Mesodermal cell (in vitro differentiated cells): ENCODE results near the gene PMM2.

ENCODE experiments used
- H3K27ac ChIP-seq: 2 replicates; pipeline ENCODE4 v1.7.0; 2013; ENCODE audit warnings: mild to moderate bottlenecking, low read depth, low read length, moderate library complexity; ENCODE audit not compliant: severe bottlenecking
- H3K36me3 ChIP-seq: 2 replicates; pipeline ENCODE4 v1.7.1; 2013; ENCODE audit warnings: mild to moderate bottlenecking, low read length, moderate library complexity; ENCODE audit not compliant: control insufficient read depth, insufficient read depth
- H3K4me1 ChIP-seq: one replicate; pipeline ENCODE4 v1.7.1; 2013; ENCODE audit warnings: mild to moderate bottlenecking, low read length; ENCODE audit not compliant: insufficient read depth, control insufficient read depth, poor library complexity, severe bottlenecking
- H3K4me3 ChIP-seq: 2 replicates; pipeline ENCODE4 v1.7.0; 2013; ENCODE audit warnings: low read length, control low read depth, mild to moderate bottlenecking; ENCODE audit not compliant: insufficient read depth, poor library complexity, severe bottlenecking; ENCODE audit errors: extremely low read depth
- H3K9me3 ChIP-seq: 2 replicates; pipeline ENCODE4 v1.7.1; 2013; ENCODE audit warnings: mild to moderate bottlenecking, low read length, moderate library complexity; ENCODE audit not compliant: control insufficient read depth
- WGBS, 2 experiments: methylation state at CpG; one replicate each; pipeline ENCODE4 v1.1.5; 2013; ENCODE audit warnings: missing lambda C conversion rate in 2 of 2; ENCODE audit not compliant: insufficient coverage in 2 of 2; 5-methylcytosine and 5-hydroxymethylcytosine counted together

Gene PMM2

DNA sequence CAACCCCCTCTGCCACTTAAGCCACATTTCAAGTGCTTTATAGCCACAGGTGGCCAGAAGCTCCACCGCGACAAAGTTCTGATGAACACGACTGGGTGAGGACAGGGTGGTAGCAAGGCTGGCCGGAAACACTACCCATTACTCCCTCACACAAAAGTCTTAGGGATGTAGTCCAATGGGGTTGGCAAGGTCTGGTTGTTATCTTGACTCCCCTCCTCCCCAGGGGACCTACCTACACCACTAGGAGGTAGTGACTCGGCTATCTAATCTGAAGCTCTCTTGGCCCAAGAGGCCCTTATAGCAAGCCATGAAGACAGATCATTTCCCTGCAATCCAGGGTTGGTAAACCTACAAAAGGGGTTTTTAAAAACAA lies 92.9 kb downstream of the PMM2 start:
- Histone ChIP-seq H3K36me3 (peaks cover 80% of the 10 kb centered on the region), H3K9me3 (no peaks in the 10 kb centered on the region), H3K4me3 (no peak overlapping the region), H3K4me1 (peaks cover 15% of the 10 kb centered on the region), H3K27ac (no peak overlapping the region)
- 100% methylated on average over 1 of the region's 5 CpGs for WGBS, 2 experiments

DNA sequence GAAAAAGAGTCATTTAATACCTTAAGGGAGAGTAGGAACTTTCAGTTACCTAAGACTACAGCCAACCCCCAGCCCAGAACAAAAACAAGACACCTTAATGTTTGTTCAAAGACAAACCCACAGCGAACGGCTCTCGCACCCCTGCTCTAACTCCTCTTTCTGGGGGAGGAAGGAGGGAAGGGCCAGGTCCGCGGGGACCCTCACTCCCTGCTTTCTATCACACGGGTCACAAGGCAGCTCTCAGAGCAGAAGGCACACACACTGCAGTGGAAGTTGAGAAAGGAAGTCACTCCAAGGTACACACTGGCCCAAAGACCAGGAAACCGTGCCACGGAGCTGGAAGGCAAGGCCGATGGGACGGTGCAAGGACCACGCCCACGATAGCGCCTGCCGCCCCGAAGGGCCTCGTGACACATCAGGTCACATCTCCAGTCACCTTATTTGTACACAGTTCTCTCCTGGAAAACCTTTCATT lies 94.5 kb downstream of the PMM2 start:
- Histone ChIP-seq H3K36me3 (peaks cover 95% of the 10 kb centered on the region), H3K9me3 (no peaks in the 10 kb centered on the region), H3K4me1 (peaks cover 4% of the 10 kb centered on the region), H3K27ac (no peak overlapping the region), H3K4me3 (no peak overlapping the region)
- 93 to 94% methylated on average over 6 to 8 of the region's 16 CpGs for WGBS, 2 experiments

- Histone ChIP-seq H3K4me1 (no peaks in the 10 kb centered on the region), H3K27ac (no peak overlapping the region), H3K9me3 (no peaks in the 10 kb centered on the region), H3K4me3 (no peak overlapping the region), H3K36me3 (peaks cover 95% of the 10 kb centered on the region)
- 94 to 96% methylated on average over 7 to 9 of the region's 9 CpGs for WGBS, 2 experiments
Observed at GRCh38 chr16:8893426-8893825, 95.8 kb downstream of the PMM2 start.

- peaks cover 99% of the 10 kb centered on the region for H3K36me3 ChIP-seq
- H3K4me1 ChIP-seq: no peaks in the 10 kb centered on the region
- H3K9me3 ChIP-seq: no peaks in the 10 kb centered on the region
- H3K27ac ChIP-seq: no peak overlapping the region
- H3K4me3 ChIP-seq: no peak overlapping the region
- 90 to 95% methylated on average over 10 to 14 of the region's 14 CpGs for WGBS, 2 experiments
Observed at GRCh38 chr16:8893976-8894690, 96.5 kb downstream of the PMM2 start.

DNA sequence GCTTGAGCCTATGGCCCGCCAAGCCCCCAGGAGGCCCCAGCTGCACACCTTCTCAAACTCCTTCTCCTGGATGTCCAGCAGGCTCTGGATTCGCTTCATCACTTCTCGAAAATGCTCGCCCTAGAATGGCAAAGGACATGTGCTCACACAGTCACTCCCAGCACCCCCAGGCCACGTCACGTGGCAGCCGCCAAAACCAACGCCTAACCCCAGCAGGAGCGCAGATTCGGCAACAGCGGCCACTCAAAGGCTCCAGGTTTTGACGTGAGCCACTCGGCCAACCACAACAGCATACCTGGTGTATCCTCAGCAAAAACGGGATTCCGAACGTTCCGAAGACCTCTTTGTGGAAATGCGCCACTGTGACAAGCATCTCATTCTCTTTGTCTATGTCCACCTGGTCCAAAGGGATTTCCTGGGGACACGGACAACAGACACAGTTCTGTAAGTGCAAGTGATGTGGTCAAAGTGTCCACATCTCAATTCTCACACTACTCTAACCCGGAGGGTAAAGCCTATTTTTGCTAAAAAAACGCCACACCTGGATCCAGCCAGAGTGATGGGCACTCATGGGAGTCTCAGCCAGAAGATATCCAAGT lies 97.2 kb downstream of the PMM2 start:
- Histone ChIP-seq H3K4me1 (no peaks in the 10 kb centered on the region), H3K36me3 (peaks cover 99% of the 10 kb centered on the region), H3K27ac (no peak overlapping the region), H3K4me3 (no peak overlapping the region), H3K9me3 (no peaks in the 10 kb centered on the region)
- WGBS, 2 experiments: 96 to 97% methylated on average over 17 to 20 of the region's 21 CpGs

DNA sequence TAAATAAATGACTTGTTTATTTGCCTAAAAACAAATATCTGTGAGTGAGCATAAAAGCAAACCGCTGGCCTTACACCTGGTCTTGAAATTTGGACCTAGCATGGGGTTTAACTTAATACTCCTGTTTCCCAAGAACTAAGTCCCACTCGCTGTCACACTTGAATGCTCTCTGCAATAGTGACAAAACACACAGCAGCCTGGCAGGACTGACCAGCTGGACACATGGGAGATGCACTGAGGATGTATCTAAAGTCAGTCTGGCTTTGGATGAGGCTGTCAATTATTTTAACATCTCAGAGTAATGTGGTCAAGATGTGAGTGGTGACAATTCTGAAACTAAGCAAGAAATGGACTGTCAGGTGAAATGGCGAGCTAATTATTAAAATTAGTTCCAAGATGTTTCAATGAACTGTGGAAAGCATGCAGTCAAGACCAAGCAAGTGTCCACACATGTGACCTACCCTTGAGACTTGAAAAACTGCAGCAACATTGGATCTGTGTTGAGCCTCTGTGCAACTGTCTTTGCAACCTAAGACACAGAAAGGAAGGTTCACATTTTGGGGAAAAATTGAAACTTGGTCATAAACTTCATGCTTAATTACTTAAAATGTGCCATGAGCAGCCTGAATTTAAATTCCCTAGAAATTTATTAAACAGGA lies 101.2 kb downstream of the PMM2 start:
- Histone ChIP-seq H3K27ac (no peak overlapping the region), H3K4me3 (no peak overlapping the region), H3K36me3 (peaks cover 99% of the 10 kb centered on the region), H3K9me3 (no peaks in the 10 kb centered on the region), H3K4me1 (no peaks in the 10 kb centered on the region)
- 96 to 100% methylated on average over 1 to 3 of the region's 3 CpGs for WGBS, 2 experiments
